HG03039 (cell line): ENCODE results near the gene KLHL24.
"Not testable (repeated sequence)": the region's sequence is repeated elsewhere in the genome, so short reads cannot be mapped to it uniquely, and the experiment has no call there.

ENCODE experiments used
- ATAC-seq: cut with Tn5 transposase; IDR thresholded peaks from one replicate; pipeline ENCODE4 v1.9.1; 2021; ENCODE audit warnings: mild to moderate bottlenecking, moderate library complexity; ENCODE audit not compliant: unreplicated experiment

The KLHL24 gene

GRCh38 chr3:183635431-183636220, at the start of gene KLHL24:
KLHL24 (plus strand) TSS chr3:183635623; CDS start chr3:183650357, 14,734 bp downstream.
- ATAC-seq = peak; percentile 88

GRCh38 chr3:183586477-183586876, 48.9 kb upstream of the KLHL24 start:
- no peak for ATAC-seq

- no peak for ATAC-seq
Measured at GRCh38 chr3:183587336-183587735, 48.1 kb upstream of the KLHL24 start.

GRCh38 chr3:183590442-183590841, 45.0 kb upstream of the KLHL24 start:
- ATAC-seq = no peak

- peak; percentile 65 for ATAC-seq
Measured at GRCh38 chr3:183591881-183592521, 43.4 kb upstream of the KLHL24 start.

GRCh38 chr3:183592821-183593220, 42.6 kb upstream of the KLHL24 start:
- no peak for ATAC-seq

- no peak for ATAC-seq
Measured at GRCh38 chr3:183594636-183595035, 40.8 kb upstream of the KLHL24 start.

- ATAC-seq = no peak
Measured at GRCh38 chr3:183597959-183598358, 37.5 kb upstream of the KLHL24 start.

GRCh38 chr3:183611326-183611725, 24.1 kb upstream of the KLHL24 start:
- not testable (repeated sequence) for ATAC-seq

- ATAC-seq = no peak
Measured at GRCh38 chr3:183613366-183614285, 21.8 kb upstream of the KLHL24 start.

- no peak for ATAC-seq
Measured at GRCh38 chr3:183618542-183618941, 16.9 kb upstream of the KLHL24 start.

GRCh38 chr3:183619010-183619409, 16.4 kb upstream of the KLHL24 start:
- ATAC-seq = no peak

- ATAC-seq = no peak
Measured at GRCh38 chr3:183619624-183620251, 15.7 kb upstream of the KLHL24 start.

- ATAC-seq = no peak
Measured at GRCh38 chr3:183620252-183620628, 15.2 kb upstream of the KLHL24 start.

- not testable (repeated sequence) for ATAC-seq
Measured at GRCh38 chr3:183622473-183622872, 12.9 kb upstream of the KLHL24 start.

GRCh38 chr3:183626877-183627594, 8.4 kb upstream of the KLHL24 start:
- no peak for ATAC-seq

GRCh38 chr3:183629546-183630301, 5.7 kb upstream of the KLHL24 start:
- ATAC-seq = no peak

GRCh38 chr3:183631715-183632114, 3.7 kb upstream of the KLHL24 start:
- no peak for ATAC-seq

GRCh38 chr3:183632725-183633124, 2.7 kb upstream of the KLHL24 start:
- not testable (repeated sequence) for ATAC-seq
